Measurements from ENCODE around the gene PTPRJ.

- TF ChIP-seq CTCF (optimal IDR thresholded peaks at IDR 0.05 in 1 of 3, IDR thresholded peaks at IDR 0.05 in 1 of 3, conservative IDR thresholded peaks at IDR 0.05 in 1 of 3; ENCODE audit: extremely low read depth in 1 of 3, insufficient read depth in 2 of 3, low read length in 3 of 3) (no peak), EZH2 (IDR thresholded peaks at IDR 0.05; ENCODE audit: low read length) (no peak)
These were observed 15.8 kb upstream of the PTPRJ start for GRCh38 chr11:47964546-47964945.
